HCT116 (cell line): ENCODE data around the gene UBE2H.

Experiments used
- CTCF ChIP-seq, 3 experiments: fragments of 200-600 bp in 1 of 3; sonication (generic) in 1 of 3; IDR thresholded peaks in 2 of 3; conservative IDR thresholded peaks in 1 of 3; 2 replicates each; pipeline ENCODE4 v1.5.1; 2012 to 2017; ENCODE audit warnings: low read depth in 2 of 3, low read length in 2 of 3, antibody characterized with exemption in 1 of 3, borderline replicate concordance in 1 of 3, control low read depth in 1 of 3, mild to moderate bottlenecking in 1 of 3, mixed read lengths in 1 of 3, mixed run types in 1 of 3, moderate library complexity in 1 of 3; ENCODE audit not compliant: insufficient read depth in 1 of 3
- REST ChIP-seq: IDR thresholded peaks from 2 replicates; pipeline ENCODE4 v1.6.1; 2012; ENCODE audit warnings: low read depth
- YY1 ChIP-seq: IDR thresholded peaks from 2 replicates; pipeline ENCODE4 v1.6.1; 2011; ENCODE audit warnings: low read length, low read depth, moderate library complexity, mild to moderate bottlenecking; ENCODE audit not compliant: insufficient replicate concordance; ENCODE audit errors: extremely low read depth

GRCh38 chr7:129947701-129948100 lies 5.1 kb downstream of the UBE2H start:
- no peak for TF ChIP-seq CTCF (IDR thresholded peaks at IDR 0.05 in 2 of 3, conservative IDR thresholded peaks at IDR 0.05 in 1 of 3; ENCODE audit: borderline replicate concordance in 1 of 3, insufficient read depth in 1 of 3, low read depth in 2 of 3, low read length in 2 of 3)
- TF ChIP-seq REST = no peak
- TF ChIP-seq YY1 = no peak
